Vagina (tissue), 2 donors: ENCODE measurements around the gene MTSS2.

ENCODE experiments used
- POLR2A ChIP-seq, 2 donors: fragments of 450-650 bp; IDR thresholded peaks; one replicate each; pipeline ENCODE4 v1.6.1; 2017; ENCODE audit warnings: antibody characterized with exemption in 2 of 2, mild to moderate bottlenecking in 2 of 2, moderate library complexity in 2 of 2
- TF ChIP-seq, protein P1 (sequence below), 3 experiments: fragments of 450-650 bp in 2 of 3; fragments of 200-600 bp in 1 of 3; sonication (generic) in 1 of 3; IDR thresholded peaks; one replicate each; pipeline ENCODE4 v1.5.1; 2017 to 2019; ENCODE audit warnings: antibody characterized with exemption in 3 of 3, mild to moderate bottlenecking in 2 of 3, moderate library complexity in 2 of 3

GRCh38 chr16:70649300-70649699 lies 36.6 kb downstream of the MTSS2 start:
- TF ChIP-seq, protein P1, sequence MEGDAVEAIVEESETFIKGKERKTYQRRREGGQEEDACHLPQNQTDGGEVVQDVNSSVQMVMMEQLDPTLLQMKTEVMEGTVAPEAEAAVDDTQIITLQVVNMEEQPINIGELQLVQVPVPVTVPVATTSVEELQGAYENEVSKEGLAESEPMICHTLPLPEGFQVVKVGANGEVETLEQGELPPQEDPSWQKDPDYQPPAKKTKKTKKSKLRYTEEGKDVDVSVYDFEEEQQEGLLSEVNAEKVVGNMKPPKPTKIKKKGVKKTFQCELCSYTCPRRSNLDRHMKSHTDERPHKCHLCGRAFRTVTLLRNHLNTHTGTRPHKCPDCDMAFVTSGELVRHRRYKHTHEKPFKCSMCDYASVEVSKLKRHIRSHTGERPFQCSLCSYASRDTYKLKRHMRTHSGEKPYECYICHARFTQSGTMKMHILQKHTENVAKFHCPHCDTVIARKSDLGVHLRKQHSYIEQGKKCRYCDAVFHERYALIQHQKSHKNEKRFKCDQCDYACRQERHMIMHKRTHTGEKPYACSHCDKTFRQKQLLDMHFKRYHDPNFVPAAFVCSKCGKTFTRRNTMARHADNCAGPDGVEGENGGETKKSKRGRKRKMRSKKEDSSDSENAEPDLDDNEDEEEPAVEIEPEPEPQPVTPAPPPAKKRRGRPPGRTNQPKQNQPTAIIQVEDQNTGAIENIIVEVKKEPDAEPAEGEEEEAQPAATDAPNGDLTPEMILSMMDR (IDR thresholded peaks at IDR 0.05): no peak
- TF ChIP-seq POLR2A (IDR thresholded peaks at IDR 0.05): no peak
